A673 (cell line): Measurements from ENCODE around the gene ADAM19.

Experiments
- EZH2 ChIP-seq: fragments of 200-600 bp; sonication (generic); IDR thresholded peaks from 2 replicates; pipeline ENCODE4 v1.6.1; 2017; ENCODE audit warnings: borderline replicate concordance, low read depth, mild to moderate bottlenecking, mixed read lengths, antibody characterized with exemption, low read length; ENCODE audit not compliant: poor library complexity, severe bottlenecking
- TF ChIP-seq, protein P1 (sequence below): fragments of 300-800, 200-600 bp; sonication (generic); conservative IDR thresholded peaks from 2 replicates; pipeline ENCODE4 v1.5.1; 2017; ENCODE audit warnings: low read depth, mild to moderate bottlenecking, antibody characterized with exemption, low read length, moderate library complexity, mixed read lengths

- TF ChIP-seq, protein P1, sequence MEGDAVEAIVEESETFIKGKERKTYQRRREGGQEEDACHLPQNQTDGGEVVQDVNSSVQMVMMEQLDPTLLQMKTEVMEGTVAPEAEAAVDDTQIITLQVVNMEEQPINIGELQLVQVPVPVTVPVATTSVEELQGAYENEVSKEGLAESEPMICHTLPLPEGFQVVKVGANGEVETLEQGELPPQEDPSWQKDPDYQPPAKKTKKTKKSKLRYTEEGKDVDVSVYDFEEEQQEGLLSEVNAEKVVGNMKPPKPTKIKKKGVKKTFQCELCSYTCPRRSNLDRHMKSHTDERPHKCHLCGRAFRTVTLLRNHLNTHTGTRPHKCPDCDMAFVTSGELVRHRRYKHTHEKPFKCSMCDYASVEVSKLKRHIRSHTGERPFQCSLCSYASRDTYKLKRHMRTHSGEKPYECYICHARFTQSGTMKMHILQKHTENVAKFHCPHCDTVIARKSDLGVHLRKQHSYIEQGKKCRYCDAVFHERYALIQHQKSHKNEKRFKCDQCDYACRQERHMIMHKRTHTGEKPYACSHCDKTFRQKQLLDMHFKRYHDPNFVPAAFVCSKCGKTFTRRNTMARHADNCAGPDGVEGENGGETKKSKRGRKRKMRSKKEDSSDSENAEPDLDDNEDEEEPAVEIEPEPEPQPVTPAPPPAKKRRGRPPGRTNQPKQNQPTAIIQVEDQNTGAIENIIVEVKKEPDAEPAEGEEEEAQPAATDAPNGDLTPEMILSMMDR, result no peak
- no peak for TF ChIP-seq EZH2
Observed at GRCh38 chr5:157618191-157618765, 42.7 kb upstream of the ADAM19 start.
